ENCODE results near the gene VPS8. TPM values are rescaled to one million over a fixed set of nuclear protein-coding genes. Genes with fewer than 3 reads are reported as not detected.

VPS8 gene
- total RNA-seq, 1 donor from 2014 or later, result 83.9 TPM

DNA sequence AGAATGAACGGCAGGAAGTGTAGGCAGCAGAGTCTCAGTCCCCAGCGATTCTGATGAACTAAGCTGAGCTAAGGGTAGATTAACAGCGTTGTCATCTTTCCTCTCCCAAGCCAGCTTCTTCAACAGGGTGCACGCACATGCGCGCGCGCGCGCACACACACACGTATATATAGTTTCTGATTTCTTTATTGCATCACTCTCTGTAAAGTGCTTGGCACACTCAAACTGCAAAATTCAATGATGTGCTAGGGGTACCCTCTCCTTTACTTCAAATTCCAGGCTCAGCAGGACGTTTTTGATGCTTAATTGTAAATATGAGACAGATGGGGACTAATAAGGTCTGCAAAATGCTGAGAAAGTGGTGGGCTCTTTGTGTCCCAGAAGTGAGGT is 26.1 kb upstream of the VPS8 start:
- TF ChIP-seq, protein P1, sequence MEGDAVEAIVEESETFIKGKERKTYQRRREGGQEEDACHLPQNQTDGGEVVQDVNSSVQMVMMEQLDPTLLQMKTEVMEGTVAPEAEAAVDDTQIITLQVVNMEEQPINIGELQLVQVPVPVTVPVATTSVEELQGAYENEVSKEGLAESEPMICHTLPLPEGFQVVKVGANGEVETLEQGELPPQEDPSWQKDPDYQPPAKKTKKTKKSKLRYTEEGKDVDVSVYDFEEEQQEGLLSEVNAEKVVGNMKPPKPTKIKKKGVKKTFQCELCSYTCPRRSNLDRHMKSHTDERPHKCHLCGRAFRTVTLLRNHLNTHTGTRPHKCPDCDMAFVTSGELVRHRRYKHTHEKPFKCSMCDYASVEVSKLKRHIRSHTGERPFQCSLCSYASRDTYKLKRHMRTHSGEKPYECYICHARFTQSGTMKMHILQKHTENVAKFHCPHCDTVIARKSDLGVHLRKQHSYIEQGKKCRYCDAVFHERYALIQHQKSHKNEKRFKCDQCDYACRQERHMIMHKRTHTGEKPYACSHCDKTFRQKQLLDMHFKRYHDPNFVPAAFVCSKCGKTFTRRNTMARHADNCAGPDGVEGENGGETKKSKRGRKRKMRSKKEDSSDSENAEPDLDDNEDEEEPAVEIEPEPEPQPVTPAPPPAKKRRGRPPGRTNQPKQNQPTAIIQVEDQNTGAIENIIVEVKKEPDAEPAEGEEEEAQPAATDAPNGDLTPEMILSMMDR (IDR thresholded peaks at IDR 0.05; ENCODE audit: borderline replicate concordance), result no peak
- peaks cover 59% of the 10 kb centered on the region for H3K27me3 ChIP-seq (ENCODE audit: low read depth)
- peaks cover 14% of the 10 kb centered on the region for H3K4me1 ChIP-seq
- H3K36me3 ChIP-seq, result no peaks in the 10 kb centered on the region
- H3K27ac ChIP-seq (replicated peaks), result peak overlapping the region; percentile 36
- H3K9me3 ChIP-seq (replicated peaks), result no peaks in the 10 kb centered on the region
- DNase-seq, result no peak
- intact Hi-C loops (cut with micrococcal nuclease), result no loop called here
- peak overlapping the region; percentile 19 for H3K4me3 ChIP-seq

DNA sequence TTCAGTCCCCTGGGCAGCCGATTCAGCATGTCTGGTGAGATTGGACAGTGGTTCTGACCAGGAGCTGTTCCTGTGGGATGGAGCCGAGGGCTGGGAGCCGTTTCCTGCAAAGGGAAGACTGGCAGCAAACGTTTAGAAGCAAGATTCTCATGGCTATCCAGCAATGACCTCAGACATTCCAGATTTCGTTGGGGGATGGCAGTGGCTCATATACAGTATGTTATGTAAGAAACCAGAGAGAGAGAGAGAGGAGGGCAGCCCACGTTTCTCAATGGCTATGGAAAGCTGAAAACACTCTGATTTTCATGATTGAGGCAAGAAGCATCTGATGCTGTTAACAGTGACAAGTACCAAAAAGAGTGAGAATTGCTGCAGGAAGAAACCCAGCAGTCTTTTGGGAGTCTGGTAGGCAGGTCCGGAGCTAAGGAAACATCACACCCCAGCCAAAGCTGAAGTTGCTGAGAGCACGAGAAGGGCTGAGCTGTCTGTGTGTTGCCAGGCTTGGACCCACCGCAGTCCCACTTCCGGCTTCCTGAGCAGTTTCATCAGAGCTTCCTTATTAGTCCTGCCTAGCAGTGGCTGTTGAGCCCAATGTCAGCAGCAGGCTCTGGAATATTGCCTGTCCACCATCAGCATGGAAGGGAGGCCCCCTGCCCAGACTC is 25.6 kb upstream of the VPS8 start:
- Histone ChIP-seq H3K9me3 (replicated peaks) (no peaks in the 10 kb centered on the region), H3K27ac (replicated peaks) (peak overlapping the region; percentile 36), H3K27me3 (ENCODE audit: low read depth) (peaks cover 59% of the 10 kb centered on the region), H3K36me3 (no peaks in the 10 kb centered on the region), H3K4me3 (peak overlapping the region; percentile 19), H3K4me1 (peaks cover 14% of the 10 kb centered on the region)
- DNase-seq, result peak; percentile 49
- TF ChIP-seq, protein P1 (IDR thresholded peaks at IDR 0.05; ENCODE audit: borderline replicate concordance), result no peak
- intact Hi-C loops (cut with micrococcal nuclease), result no loop called here

DNA sequence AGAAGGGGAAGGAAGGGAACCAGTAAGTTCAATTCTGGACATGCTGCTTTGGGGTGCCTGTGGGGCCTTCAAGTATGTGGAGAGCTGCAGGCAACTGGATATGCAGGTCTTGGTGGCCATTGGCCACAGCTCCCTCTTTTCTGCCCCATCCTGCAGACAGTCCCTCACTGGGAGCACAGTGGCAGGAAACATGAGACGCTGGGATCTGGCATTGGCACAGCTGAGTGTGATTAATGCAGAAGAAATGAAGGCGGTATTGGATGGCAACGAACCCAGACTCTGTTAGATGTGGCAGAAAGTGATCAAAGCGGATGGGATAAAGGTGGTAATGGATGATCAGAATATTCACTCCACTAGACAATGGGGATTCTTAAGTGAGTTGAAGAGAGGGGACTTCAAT is 23.2 kb upstream of the VPS8 start:
- DNase-seq, result no peak
- H3K27me3 ChIP-seq (ENCODE audit: low read depth), result peaks cover 49% of the 10 kb centered on the region
- H3K4me3 ChIP-seq, result no peak overlapping the region
- H3K9me3 ChIP-seq (replicated peaks), result no peaks in the 10 kb centered on the region
- no peak overlapping the region for H3K27ac ChIP-seq (replicated peaks)
- intact Hi-C loops (cut with micrococcal nuclease), result no loop called here
- peaks cover 14% of the 10 kb centered on the region for H3K4me1 ChIP-seq
- no peaks in the 10 kb centered on the region for H3K36me3 ChIP-seq
- TF ChIP-seq, protein P1 (IDR thresholded peaks at IDR 0.05; ENCODE audit: borderline replicate concordance), result no peak

DNA sequence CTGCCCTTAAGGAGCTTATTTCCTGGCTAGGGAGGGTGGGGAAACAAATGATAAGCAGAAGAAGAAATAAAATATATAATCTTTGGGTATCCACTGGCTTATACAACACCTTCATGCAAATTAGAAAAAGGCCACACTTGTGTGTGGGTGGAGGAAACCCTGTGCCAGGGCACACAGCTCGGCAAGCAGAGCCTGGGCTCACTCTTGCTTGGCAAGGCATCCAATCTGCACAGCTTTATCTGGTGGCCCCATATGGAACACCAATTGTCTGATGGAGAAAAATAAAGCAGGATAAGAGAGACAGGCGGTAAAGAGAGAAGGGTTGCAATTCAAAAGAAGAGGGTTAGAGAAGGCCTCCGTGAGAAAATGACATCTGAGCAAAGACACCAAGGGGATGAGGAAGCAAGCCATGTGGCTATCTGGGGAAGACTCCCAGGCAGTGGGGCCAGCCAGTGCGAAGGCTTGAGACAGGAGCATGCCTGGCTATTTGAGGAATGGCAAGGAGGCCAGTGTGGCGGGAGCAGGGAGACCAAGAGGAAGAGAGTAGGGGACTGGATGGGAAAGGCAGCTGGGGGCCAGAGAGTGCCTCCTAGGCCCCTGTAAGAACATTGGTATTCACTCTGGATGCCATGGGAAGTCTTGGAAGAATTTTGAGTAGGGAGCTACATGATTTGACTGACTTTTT is 22.5 kb upstream of the VPS8 start:
- H3K36me3 ChIP-seq, result no peaks in the 10 kb centered on the region
- peaks cover 42% of the 10 kb centered on the region for H3K27me3 ChIP-seq (ENCODE audit: low read depth)
- no peak for DNase-seq
- H3K4me3 ChIP-seq, result no peak overlapping the region
- intact Hi-C loops (cut with micrococcal nuclease), result no loop called here
- TF ChIP-seq, protein P1 (IDR thresholded peaks at IDR 0.05; ENCODE audit: borderline replicate concordance), result no peak
- no peaks in the 10 kb centered on the region for H3K9me3 ChIP-seq (replicated peaks)
- H3K4me1 ChIP-seq, result peaks cover 14% of the 10 kb centered on the region
- no peak overlapping the region for H3K27ac ChIP-seq (replicated peaks)

DNA sequence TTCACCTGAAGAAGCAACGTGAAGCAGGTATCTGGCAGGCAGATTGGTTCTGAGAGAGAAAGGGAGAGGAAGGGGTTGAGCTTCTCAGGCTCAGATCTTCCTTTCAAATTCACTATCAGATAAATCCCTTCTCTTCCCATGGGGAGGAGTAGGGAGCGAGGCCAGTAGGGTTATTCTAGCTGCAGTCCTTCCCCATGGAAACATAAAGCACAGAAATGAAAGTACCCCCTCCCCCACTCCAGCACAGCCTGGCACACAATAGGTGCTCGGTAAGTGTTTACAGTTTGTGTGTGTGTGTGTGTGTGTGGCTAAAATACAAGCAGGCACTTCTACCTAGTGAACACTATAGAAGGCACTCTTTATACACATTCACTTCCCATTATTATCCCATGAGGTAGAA is 20.8 kb upstream of the VPS8 start:
- H3K27ac ChIP-seq (replicated peaks), result no peak overlapping the region
- no peaks in the 10 kb centered on the region for H3K9me3 ChIP-seq (replicated peaks)
- H3K36me3 ChIP-seq, result no peaks in the 10 kb centered on the region
- H3K4me1 ChIP-seq, result peaks cover 10% of the 10 kb centered on the region
- no peak overlapping the region for H3K4me3 ChIP-seq
- intact Hi-C loops (cut with micrococcal nuclease), result no loop called here
- peaks cover 34% of the 10 kb centered on the region for H3K27me3 ChIP-seq (ENCODE audit: low read depth)
- no peak for DNase-seq
- TF ChIP-seq, protein P1 (IDR thresholded peaks at IDR 0.05; ENCODE audit: borderline replicate concordance), result no peak
